T-helper 2 cell treated with Interferon-gamma antibody and Interleukin-4, amounts not matched to agents 5 μg/mL and 100 μg/mL, for 36 hours (primary cell): ENCODE measurements around the gene FBLN7.
"Not testable (repeated sequence)": the region's sequence is repeated elsewhere in the genome, so short reads cannot be mapped to it uniquely, and the experiment has no call there.

Experiments
- DNase-seq: peaks from one replicate; pipeline ENCODE4 v3.0.0; 2021; ENCODE audit warnings: low spot score
- H3K27ac Mint-ChIP-seq: one replicate; pipeline ENCODE4 v1.8.0; 2021; ENCODE audit warnings: mild to moderate bottlenecking, mixed read lengths
- H3K27me3 Mint-ChIP-seq: one replicate; pipeline ENCODE4 v1.8.0; 2021; ENCODE audit warnings: low read depth, mixed read lengths
- H3K36me3 Mint-ChIP-seq: one replicate; pipeline ENCODE4 v1.8.0; 2021; ENCODE audit warnings: low read depth, mixed read lengths
- H3K4me1 Mint-ChIP-seq: one replicate; pipeline ENCODE4 v1.8.0; 2021; ENCODE audit warnings: low read depth, mixed read lengths
- H3K4me3 Mint-ChIP-seq: one replicate; pipeline ENCODE4 v1.8.0; 2022; ENCODE audit warnings: mild to moderate bottlenecking, moderate library complexity, mixed read lengths
- H3K9me3 Mint-ChIP-seq: one replicate; pipeline ENCODE4 v1.8.0; 2021; ENCODE audit warnings: mixed read lengths

Gene FBLN7

GRCh38 chr2:112195167-112195766, 57.1 kb downstream of the FBLN7 start:
- H3K27me3 Mint-ChIP-seq, result no peaks in the 10 kb centered on the region
- H3K9me3 Mint-ChIP-seq, result peaks cover 7% of the 10 kb centered on the region
- peaks cover 9% of the 10 kb centered on the region for H3K36me3 Mint-ChIP-seq
- H3K27ac Mint-ChIP-seq, result peak overlapping the region; percentile 7
- H3K4me3 Mint-ChIP-seq, result no peak overlapping the region
- no peak for DNase-seq
- peaks cover 32% of the 10 kb centered on the region for H3K4me1 Mint-ChIP-seq

DNA sequence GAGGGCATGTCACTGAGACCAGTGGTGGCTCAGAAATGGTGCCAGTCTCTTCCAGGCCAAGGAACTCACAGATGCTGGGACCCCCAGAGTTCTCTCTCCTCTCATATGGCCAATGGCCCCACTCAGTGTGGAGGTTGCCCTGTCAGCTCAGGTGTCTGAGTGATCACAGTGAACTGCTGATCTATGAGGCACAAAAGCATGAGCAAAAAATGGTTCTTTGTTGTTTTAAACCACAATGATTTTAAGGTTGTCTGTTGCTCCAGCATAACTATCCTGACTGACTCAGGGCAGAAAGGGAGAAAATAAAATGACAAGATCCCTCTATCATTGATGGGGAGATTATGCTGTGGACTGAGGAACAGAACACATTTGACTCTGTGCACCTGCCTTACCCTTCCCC, 57.8 kb downstream of the FBLN7 start:
- peaks cover 28% of the 10 kb centered on the region for H3K4me1 Mint-ChIP-seq
- peaks cover 7% of the 10 kb centered on the region for H3K9me3 Mint-ChIP-seq
- H3K4me3 Mint-ChIP-seq, result no peak overlapping the region
- H3K27me3 Mint-ChIP-seq, result no peaks in the 10 kb centered on the region
- no peak overlapping the region for H3K27ac Mint-ChIP-seq
- DNase-seq, result no peak
- peaks cover 7% of the 10 kb centered on the region for H3K36me3 Mint-ChIP-seq

DNA sequence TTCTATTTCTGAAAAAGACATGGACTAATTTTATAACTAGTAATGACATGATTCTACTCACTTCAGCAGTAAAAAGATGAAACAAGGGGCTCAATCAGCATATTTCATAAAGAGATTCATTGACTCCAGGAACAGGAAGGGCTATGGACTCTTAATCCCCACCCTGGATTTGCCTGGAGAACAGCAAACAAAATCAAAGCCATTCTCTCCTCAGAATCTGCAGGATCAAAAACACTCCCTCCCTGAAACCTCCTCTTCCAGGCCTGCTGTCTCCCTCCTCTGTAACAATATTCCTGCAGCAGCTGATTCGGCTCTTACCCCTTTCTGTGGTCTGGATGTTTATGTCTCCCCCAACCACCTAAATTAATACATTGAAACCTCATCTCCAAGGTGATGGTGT, 59.7 kb downstream of the FBLN7 start:
- H3K36me3 Mint-ChIP-seq, result peaks cover 15% of the 10 kb centered on the region
- H3K27me3 Mint-ChIP-seq, result no peaks in the 10 kb centered on the region
- no peak overlapping the region for H3K4me3 Mint-ChIP-seq
- peaks cover 19% of the 10 kb centered on the region for H3K9me3 Mint-ChIP-seq
- no peak for DNase-seq
- peaks cover 18% of the 10 kb centered on the region for H3K4me1 Mint-ChIP-seq
- H3K27ac Mint-ChIP-seq, result no peak overlapping the region

- no peak overlapping the region for H3K27ac Mint-ChIP-seq
- peaks cover 28% of the 10 kb centered on the region for H3K9me3 Mint-ChIP-seq
- peaks cover 19% of the 10 kb centered on the region for H3K36me3 Mint-ChIP-seq
- H3K4me3 Mint-ChIP-seq, result no peak overlapping the region
- H3K27me3 Mint-ChIP-seq, result no peaks in the 10 kb centered on the region
- no peak for DNase-seq
- peaks cover 18% of the 10 kb centered on the region for H3K4me1 Mint-ChIP-seq
These were observed 60.6 kb downstream of the FBLN7 start for GRCh38 chr2:112198780-112199179.

- H3K4me1 Mint-ChIP-seq, result peaks cover 17% of the 10 kb centered on the region
- H3K27ac Mint-ChIP-seq, result no peak overlapping the region
- H3K36me3 Mint-ChIP-seq, result peaks cover 20% of the 10 kb centered on the region
- H3K4me3 Mint-ChIP-seq, result no peak overlapping the region
- peaks cover 31% of the 10 kb centered on the region for H3K9me3 Mint-ChIP-seq
- H3K27me3 Mint-ChIP-seq, result no peaks in the 10 kb centered on the region
- DNase-seq, result no peak
These were observed 61.0 kb downstream of the FBLN7 start for GRCh38 chr2:112199188-112199587.

DNA sequence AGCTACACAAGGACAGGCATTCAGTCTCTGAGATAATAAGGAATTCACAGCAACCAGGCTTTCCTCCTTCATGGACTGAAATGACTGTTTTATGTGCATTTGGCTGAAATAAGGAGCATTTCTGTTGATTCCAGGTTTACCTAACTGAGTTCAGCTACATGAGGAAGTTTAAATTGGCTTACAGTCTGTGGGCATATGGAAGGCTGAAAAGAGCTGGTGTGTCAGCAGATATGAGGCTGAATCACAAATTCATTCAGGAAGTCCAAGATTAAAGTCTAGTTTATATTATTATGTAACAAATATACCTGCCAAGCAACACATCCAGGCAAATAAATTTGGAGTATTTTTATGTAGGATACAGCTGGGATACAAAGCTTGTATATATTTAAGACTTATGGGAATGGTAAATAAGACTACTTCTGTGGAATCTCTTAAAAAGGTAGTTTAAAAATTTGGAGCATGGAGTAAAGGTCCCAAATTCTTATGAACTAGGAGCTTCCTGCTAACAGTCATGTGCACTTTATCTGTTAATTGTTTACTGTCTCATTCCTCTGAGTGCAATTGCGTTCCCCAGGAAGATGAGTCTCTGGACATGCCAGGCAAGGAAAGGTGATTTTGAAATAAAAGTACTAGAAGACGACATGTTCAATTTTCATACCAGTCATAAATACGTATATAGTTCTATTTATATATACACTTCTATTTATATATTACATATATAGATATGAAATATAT, 63.7 kb downstream of the FBLN7 start:
- DNase-seq, result no peak
- Mint-ChIP-seq H3K4me3 (no peak overlapping the region), H3K27me3 (no peaks in the 10 kb centered on the region), H3K9me3 (peaks cover 50% of the 10 kb centered on the region), H3K4me1 (no peaks in the 10 kb centered on the region), H3K27ac (no peak overlapping the region), H3K36me3 (peaks cover 23% of the 10 kb centered on the region)

DNA sequence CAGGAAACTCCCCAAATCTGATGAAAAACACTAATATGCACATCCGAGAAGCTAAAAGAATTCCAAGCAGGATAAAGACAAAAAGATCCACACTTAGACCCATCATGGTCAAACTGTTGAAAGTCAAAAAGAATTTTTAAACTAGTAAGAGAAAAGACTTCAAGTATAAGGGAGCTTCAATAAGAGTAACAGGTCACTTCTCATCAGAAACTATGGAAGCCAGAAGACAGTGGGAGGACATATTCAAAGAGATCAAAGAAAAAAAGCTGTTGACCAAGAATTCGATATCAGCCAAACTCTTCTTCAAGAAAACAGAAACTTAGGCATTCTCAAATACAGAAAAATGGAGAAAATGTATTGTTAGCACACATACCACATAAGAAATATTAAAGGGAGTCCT, 66.2 kb downstream of the FBLN7 start:
- H3K9me3 Mint-ChIP-seq, result peaks cover 55% of the 10 kb centered on the region
- no peak for DNase-seq
- peaks cover 33% of the 10 kb centered on the region for H3K36me3 Mint-ChIP-seq
- H3K27ac Mint-ChIP-seq, result no peak overlapping the region
- no peaks in the 10 kb centered on the region for H3K4me1 Mint-ChIP-seq
- no peaks in the 10 kb centered on the region for H3K27me3 Mint-ChIP-seq
- H3K4me3 Mint-ChIP-seq, result no peak overlapping the region

- not testable (repeated sequence) for H3K27me3 Mint-ChIP-seq, H3K4me1 Mint-ChIP-seq, H3K4me3 Mint-ChIP-seq, DNase-seq, H3K27ac Mint-ChIP-seq
- Mint-ChIP-seq H3K36me3 (peaks cover 38% of the 10 kb centered on the region), H3K9me3 (peaks cover 40% of the 10 kb centered on the region)
These were observed 69.7 kb downstream of the FBLN7 start for GRCh38 chr2:112207905-112208304.

DNA sequence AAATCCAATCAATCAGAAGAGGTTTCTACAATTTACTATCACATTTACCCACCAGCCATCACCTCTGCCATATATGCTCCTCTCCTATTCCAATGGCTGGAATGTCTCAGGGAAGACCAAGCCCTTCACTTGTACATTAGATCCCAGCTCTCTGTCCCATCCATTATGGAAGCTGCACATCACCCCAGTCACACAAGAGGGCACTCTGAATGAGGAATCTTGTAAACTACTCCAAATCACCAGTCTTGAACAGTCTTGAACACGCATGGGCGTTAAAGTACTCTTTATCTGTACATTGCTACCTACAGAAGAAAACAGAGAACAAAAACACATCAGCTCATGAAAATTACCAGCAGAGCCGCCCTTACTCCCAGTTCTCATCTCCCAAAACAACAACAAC, 78.0 kb downstream of the FBLN7 start:
- Mint-ChIP-seq H3K9me3 (no peaks in the 10 kb centered on the region), H3K27ac (no peak overlapping the region), H3K36me3 (peaks cover 33% of the 10 kb centered on the region), H3K4me1 (no peaks in the 10 kb centered on the region), H3K4me3 (no peak overlapping the region), H3K27me3 (no peaks in the 10 kb centered on the region)
- no peak for DNase-seq

DNA sequence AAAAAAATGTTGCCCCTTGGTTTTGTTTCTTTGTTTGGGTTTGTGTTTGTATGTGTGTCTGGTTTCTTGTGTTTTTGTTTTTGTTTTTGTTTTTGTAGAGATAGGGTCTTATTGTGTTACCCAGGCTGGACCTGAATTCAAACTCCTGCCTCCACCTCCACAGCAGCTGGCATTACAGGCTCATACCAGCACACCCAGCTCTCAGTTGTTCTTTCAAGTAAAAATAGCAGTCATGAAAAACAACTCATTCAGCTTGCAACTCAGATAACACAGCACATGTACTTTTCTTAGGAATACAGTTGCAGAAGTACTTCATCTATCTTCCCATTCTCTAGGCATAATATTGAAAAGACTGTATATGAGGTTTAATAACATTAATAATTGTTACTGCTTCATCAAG, 79.7 kb downstream of the FBLN7 start:
- Mint-ChIP-seq H3K27ac (no peak overlapping the region), H3K4me1 (no peaks in the 10 kb centered on the region), H3K27me3 (no peaks in the 10 kb centered on the region), H3K36me3 (peaks cover 43% of the 10 kb centered on the region), H3K9me3 (no peaks in the 10 kb centered on the region), H3K4me3 (no peak overlapping the region)
- no peak for DNase-seq

DNA sequence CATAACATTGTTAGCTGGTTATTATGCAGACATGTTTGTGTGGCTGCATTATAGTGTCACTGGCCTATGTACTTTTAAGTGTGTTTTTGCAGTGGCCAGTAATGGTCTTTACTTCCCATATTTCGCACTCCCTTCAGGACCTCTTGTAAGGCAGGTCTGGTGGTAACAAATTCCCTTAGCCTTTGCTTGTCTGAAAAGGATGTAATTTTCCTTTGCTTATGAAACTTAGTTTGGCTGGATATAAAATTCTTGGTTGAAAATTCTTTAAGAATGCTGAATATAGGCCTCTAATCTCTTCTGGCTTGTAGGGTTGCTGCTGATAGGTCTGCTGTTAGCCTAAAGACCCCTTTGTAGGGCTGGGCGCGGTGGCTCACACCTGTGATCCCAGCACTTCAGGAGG, 82.0 kb downstream of the FBLN7 start:
- Mint-ChIP-seq H3K36me3 (peaks cover 46% of the 10 kb centered on the region), H3K27me3 (no peaks in the 10 kb centered on the region), H3K9me3 (no peaks in the 10 kb centered on the region), H3K4me3 (no peak overlapping the region), H3K4me1 (no peaks in the 10 kb centered on the region), H3K27ac (no peak overlapping the region)
- DNase-seq, result no peak

- peaks cover 52% of the 10 kb centered on the region for H3K36me3 Mint-ChIP-seq
- no peaks in the 10 kb centered on the region for H3K9me3 Mint-ChIP-seq
- no peak for DNase-seq
- H3K4me3 Mint-ChIP-seq, result no peak overlapping the region
- no peak overlapping the region for H3K27ac Mint-ChIP-seq
- no peaks in the 10 kb centered on the region for H3K27me3 Mint-ChIP-seq
- H3K4me1 Mint-ChIP-seq, result no peaks in the 10 kb centered on the region
These were observed 82.6 kb downstream of the FBLN7 start for GRCh38 chr2:112220831-112221230.

DNA sequence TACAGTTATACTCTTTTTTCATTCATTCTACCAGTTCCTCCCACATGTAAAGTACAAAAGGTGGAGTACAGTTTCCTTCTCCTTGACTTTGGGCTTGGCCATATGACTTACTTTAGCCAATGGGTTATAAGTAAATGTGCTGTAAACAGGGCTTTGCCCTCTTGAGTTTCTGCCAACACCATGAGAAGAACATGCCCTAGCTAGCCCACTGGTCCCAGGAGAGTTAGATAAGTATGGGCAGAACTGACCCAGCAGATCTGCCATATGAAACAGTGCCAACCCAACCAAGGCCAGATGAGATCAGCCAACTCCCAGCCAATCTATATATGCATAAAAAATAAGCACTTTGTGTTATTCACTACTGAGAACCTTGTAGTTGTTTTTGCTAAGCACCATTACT, 91.2 kb downstream of the FBLN7 start:
- Mint-ChIP-seq H3K27me3 (no peaks in the 10 kb centered on the region), H3K27ac (no peak overlapping the region), H3K9me3 (no peaks in the 10 kb centered on the region), H3K4me3 (no peak overlapping the region), H3K36me3 (peaks cover 54% of the 10 kb centered on the region), H3K4me1 (peaks cover 3% of the 10 kb centered on the region)
- no peak for DNase-seq

GRCh38 chr2:112230371-112230770, 92.2 kb downstream of the FBLN7 start:
- Mint-ChIP-seq H3K9me3 (no peaks in the 10 kb centered on the region), H3K27ac (no peak overlapping the region), H3K27me3 (no peaks in the 10 kb centered on the region), H3K36me3 (peaks cover 46% of the 10 kb centered on the region), H3K4me1 (peaks cover 3% of the 10 kb centered on the region), H3K4me3 (no peak overlapping the region)
- no peak for DNase-seq
